GM12874 (cell line): ENCODE measurements around the gene OR2B3.

Source experiments
- TF ChIP-seq, protein P1 (sequence below): IDR thresholded peaks from 2 replicates; pipeline ENCODE4 v1.5.1; 2011; ENCODE audit warnings: low read depth, mild to moderate bottlenecking, control low read depth, low read length, moderate library complexity; ENCODE audit not compliant: insufficient read depth

Gene OR2B3, protein sequence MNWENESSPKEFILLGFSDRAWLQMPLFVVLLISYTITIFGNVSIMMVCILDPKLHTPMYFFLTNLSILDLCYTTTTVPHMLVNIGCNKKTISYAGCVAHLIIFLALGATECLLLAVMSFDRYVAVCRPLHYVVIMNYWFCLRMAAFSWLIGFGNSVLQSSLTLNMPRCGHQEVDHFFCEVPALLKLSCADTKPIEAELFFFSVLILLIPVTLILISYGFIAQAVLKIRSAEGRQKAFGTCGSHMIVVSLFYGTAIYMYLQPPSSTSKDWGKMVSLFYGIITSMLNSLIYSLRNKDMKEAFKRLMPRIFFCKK

DNA sequence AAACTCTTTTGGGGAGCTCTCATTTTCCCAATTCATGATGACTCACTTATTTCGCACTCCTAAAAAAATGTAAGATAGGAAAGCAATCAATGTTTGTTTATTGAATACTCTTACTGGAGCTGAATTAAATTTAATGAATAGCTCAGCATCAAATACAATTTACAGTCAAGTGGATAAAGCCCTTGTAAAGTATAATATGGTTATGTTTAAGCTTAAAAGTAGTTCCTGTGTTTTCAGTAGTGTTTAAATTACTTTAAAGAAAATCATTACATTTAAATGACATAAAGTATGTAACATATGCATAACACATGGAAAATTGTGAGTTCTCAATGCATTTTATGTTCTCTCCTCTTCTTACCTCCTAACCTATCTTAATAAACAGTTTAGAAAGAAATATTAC, at the start of gene OR2B3:
Gene OR2B3 (minus strand): TSS at position 101 of the 400 bp plus-strand sequence. CDS start 65 bp downstream, at position 36.
- TF ChIP-seq, protein P1, sequence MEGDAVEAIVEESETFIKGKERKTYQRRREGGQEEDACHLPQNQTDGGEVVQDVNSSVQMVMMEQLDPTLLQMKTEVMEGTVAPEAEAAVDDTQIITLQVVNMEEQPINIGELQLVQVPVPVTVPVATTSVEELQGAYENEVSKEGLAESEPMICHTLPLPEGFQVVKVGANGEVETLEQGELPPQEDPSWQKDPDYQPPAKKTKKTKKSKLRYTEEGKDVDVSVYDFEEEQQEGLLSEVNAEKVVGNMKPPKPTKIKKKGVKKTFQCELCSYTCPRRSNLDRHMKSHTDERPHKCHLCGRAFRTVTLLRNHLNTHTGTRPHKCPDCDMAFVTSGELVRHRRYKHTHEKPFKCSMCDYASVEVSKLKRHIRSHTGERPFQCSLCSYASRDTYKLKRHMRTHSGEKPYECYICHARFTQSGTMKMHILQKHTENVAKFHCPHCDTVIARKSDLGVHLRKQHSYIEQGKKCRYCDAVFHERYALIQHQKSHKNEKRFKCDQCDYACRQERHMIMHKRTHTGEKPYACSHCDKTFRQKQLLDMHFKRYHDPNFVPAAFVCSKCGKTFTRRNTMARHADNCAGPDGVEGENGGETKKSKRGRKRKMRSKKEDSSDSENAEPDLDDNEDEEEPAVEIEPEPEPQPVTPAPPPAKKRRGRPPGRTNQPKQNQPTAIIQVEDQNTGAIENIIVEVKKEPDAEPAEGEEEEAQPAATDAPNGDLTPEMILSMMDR, result no peak

DNA sequence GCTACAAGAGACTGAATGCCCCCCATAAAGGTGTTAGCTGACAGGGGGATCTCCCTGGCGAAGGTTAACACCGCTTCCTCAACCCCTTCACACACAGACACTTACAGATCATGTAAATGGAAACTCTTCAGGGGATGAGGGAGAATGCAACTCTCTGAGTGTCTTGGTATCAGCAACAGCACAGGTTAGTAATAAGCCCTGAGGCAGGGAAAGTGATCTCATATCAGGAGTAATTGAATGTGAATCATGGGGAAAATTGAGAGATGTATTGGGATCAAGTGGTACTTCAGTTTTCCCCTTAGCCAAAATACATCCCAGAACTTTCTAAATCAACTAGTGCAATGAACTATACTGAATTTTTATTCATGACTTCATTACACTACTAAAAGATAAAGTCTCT, 44.6 kb upstream of the OR2B3 start:
- TF ChIP-seq, protein P1, result no peak

DNA sequence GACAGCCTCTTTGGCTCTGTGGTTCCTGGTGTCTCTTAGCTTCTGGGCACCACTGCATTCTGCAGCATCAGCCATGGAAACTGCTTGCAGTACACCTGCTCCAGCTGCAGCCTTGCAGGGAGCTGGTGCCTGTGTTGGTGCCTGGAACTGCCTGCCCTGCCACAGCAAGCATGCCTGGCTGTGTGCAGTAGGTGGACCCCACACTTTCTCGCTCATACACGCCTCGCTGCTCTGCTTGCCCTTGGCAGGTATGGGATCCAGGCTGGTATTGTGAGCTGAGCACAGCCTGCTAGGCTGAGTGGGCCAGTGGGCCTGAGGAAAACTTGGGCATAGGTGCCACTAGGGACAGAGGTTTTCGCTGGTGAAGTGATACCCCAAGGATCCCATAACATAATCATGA, 43.5 kb upstream of the OR2B3 start:
- TF ChIP-seq, protein P1, result no peak

DNA sequence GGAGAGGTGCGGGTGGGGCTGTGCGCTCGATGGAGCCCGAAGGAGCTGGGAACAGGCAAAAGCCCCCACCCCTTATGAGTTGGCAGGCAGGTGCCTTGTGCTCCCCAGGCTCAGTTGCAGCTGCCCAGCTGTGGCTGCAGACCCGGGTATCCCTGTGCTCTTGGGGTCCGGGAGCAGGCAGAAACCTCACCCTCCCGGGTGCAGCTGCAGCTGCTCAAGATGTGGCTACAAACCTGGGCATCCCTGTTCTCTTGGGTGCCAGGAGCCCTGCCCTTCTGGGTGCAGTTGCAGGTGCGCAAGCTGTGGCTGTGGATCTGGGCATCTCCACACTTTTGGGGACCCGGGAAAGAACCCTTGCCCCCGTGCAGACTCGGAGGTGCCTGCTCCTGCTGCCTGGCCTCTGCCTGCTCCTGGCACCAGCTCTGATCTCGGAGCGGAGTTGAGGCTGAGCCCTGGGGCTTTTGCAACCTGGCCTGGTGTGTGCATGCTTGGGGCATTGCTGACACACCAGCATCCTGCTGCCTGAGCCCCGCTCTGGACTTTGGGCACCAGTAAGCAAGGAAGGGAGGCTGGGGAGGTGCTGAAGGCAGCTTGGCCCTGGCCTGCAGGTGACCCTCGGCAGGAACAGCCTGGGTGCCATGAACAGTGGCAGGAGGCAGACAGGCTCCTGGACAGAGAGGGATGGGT, 42.4 kb upstream of the OR2B3 start:
- TF ChIP-seq, protein P1, result no peak

DNA sequence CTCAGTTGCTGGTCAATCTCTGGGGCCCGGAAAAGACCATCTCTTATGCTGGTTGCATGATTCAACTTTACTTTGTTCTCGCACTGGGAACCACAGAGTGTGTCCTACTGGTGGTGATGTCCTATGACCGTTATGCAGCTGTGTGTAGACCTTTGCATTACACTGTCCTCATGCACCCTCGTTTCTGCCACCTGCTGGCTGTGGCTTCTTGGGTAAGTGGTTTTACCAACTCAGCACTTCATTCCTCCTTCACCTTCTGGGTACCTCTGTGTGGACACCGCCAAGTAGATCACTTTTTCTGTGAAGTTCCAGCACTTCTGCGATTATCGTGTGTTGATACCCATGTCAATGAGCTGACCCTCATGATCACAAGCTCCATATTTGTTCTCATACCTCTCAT, 25.0 kb upstream of the OR2B3 start:
- TF ChIP-seq, protein P1, result 0 out of 2 replicates have a peak, but pooled peaks have one; percentile 8

DNA sequence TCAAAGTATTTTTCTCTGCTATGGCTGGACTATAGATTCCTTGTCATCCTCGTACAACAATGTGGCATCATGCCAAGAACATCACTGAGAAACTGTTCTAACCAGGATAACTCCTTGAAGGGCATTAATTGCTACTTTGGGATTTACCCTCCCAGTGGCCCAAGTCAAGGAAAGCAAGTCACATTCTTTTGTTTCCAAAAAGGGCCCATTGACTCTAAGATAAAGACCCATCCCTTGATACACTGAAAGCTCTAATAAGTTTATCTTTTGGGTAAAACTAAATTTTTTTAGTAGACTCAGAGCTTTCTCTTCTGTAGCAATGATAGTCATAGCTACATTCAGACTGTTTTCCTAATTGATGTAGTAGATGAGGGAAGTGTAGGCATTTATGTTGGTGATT, 20.6 kb upstream of the OR2B3 start, which contains the start of gene OR2J3:
Gene OR2J3 (plus strand): TSS at position 301 of the 400 bp plus-strand sequence. CDS start 3,833 bp downstream, outside the sequence.
- TF ChIP-seq, protein P1, result no peak

DNA sequence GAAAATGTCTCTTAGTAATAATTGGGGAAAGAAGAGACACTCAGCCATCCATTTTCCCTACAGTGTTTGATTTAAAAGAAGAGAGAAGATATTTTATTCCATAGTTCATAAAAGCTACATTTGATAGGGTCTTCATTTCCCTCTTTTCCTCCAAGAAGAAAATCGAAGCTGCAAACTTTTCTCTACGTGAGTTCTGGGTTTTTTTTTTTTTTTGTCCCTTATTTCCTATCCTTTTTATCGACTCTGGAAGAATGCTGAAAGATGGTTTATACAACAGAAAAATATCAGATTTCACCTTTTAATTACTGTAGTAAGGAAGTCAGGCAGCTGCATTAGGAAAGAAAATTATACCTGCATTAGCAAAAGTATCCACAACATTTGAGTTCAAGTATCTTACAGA, 12.1 kb upstream of the OR2B3 start, which contains the start of gene OR2J1:
Gene OR2J1 (plus strand): TSS at position 301 of the 400 bp plus-strand sequence. CDS start 1,453 bp downstream, outside the sequence.
- TF ChIP-seq, protein P1, result no peak
